Measurements from ENCODE around the gene KCNQ1.
"Not testable (repeated sequence)": the region's sequence is repeated elsewhere in the genome, so short reads cannot be mapped to it uniquely, and the experiment has no call there.

KCNQ1 gene

GRCh38 chr11:2631161-2631560, 186.4 kb downstream of the KCNQ1 start:
- no peak for DNase-seq

- DNase-seq, result not testable (repeated sequence)
These were observed 195.0 kb downstream of the KCNQ1 start for GRCh38 chr11:2639763-2640162.

GRCh38 chr11:2641623-2642022, 196.8 kb downstream of the KCNQ1 start:
- no peak for DNase-seq

GRCh38 chr11:2643746-2644145, 198.9 kb downstream of the KCNQ1 start:
- DNase-seq, result no peak

GRCh38 chr11:2644844-2645778, 200.3 kb downstream of the KCNQ1 start:
- DNase-seq, result no peak

GRCh38 chr11:2645779-2646118, 200.9 kb downstream of the KCNQ1 start:
- no peak for DNase-seq

GRCh38 chr11:2647167-2647566, 202.4 kb downstream of the KCNQ1 start:
- DNase-seq, result no peak

GRCh38 chr11:2647953-2648352, 203.1 kb downstream of the KCNQ1 start:
- no peak for DNase-seq

GRCh38 chr11:2649400-2649799, 204.6 kb downstream of the KCNQ1 start:
- DNase-seq, result no peak

GRCh38 chr11:2649848-2650247, 205.0 kb downstream of the KCNQ1 start:
- no peak for DNase-seq

GRCh38 chr11:2650343-2650867, 205.6 kb downstream of the KCNQ1 start:
- DNase-seq, result no peak

GRCh38 chr11:2651054-2651617, 206.3 kb downstream of the KCNQ1 start:
- DNase-seq, result no peak

GRCh38 chr11:2651826-2652271, 207.0 kb downstream of the KCNQ1 start:
- no peak for DNase-seq

GRCh38 chr11:2652333-2653197, 207.8 kb downstream of the KCNQ1 start:
- no peak for DNase-seq

- DNase-seq, result no peak
These were observed 208.4 kb downstream of the KCNQ1 start for GRCh38 chr11:2653198-2653551.

GRCh38 chr11:2653930-2654739, 209.3 kb downstream of the KCNQ1 start:
- no peak for DNase-seq

GRCh38 chr11:2655016-2655719, 210.4 kb downstream of the KCNQ1 start:
- no peak for DNase-seq

GRCh38 chr11:2655834-2656622, 211.2 kb downstream of the KCNQ1 start:
- no peak for DNase-seq

GRCh38 chr11:2656859-2657258, 212.1 kb downstream of the KCNQ1 start:
- DNase-seq, result no peak

- DNase-seq, result no peak
These were observed 213.0 kb downstream of the KCNQ1 start for GRCh38 chr11:2657697-2658284.
